ENCODE results near the gene GET4. TPM values are rescaled to one million over a fixed set of nuclear protein-coding genes. Genes with fewer than 3 reads are reported as not detected.
"Not testable (repeated sequence)": the region's sequence is repeated elsewhere in the genome, so short reads cannot be mapped to it uniquely, and the experiment has no call there.

GET4 gene
- total RNA-seq, 1 donor from 2014 or later, result 4.2 TPM

GRCh38 chr7:867406-868188, 8.8 kb upstream of the GET4 start:
- Histone ChIP-seq H3K27me3 (no peaks in the 10 kb centered on the region), H3K27ac (peak overlapping the region; percentile 92 to 95), H3K4me3 (peak overlapping the region; percentile 32 to 37), H3K36me3 (peaks cover 52 to 63% of the 10 kb centered on the region in 2 donors), H3K9me3 (no peaks in the 10 kb centered on the region), H3K4me1 (peaks cover 9 to 30% of the 10 kb centered on the region in 2 donors)
- intact Hi-C loops (cut with DNase I), result loop anchor here (1.0 to 5.0 kb wide), 5 partner anchors 9 to 355 kb away; partner anchors contain the start of gene GET4
- peak; percentile 63 to 94 for DNase-seq (ENCODE audit: low spot score in 2 of 2)
- TF ChIP-seq, protein P1, sequence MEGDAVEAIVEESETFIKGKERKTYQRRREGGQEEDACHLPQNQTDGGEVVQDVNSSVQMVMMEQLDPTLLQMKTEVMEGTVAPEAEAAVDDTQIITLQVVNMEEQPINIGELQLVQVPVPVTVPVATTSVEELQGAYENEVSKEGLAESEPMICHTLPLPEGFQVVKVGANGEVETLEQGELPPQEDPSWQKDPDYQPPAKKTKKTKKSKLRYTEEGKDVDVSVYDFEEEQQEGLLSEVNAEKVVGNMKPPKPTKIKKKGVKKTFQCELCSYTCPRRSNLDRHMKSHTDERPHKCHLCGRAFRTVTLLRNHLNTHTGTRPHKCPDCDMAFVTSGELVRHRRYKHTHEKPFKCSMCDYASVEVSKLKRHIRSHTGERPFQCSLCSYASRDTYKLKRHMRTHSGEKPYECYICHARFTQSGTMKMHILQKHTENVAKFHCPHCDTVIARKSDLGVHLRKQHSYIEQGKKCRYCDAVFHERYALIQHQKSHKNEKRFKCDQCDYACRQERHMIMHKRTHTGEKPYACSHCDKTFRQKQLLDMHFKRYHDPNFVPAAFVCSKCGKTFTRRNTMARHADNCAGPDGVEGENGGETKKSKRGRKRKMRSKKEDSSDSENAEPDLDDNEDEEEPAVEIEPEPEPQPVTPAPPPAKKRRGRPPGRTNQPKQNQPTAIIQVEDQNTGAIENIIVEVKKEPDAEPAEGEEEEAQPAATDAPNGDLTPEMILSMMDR (IDR thresholded peaks at IDR 0.05), result peak in 2 of 3 experiments; percentile 18 to 21

DNA sequence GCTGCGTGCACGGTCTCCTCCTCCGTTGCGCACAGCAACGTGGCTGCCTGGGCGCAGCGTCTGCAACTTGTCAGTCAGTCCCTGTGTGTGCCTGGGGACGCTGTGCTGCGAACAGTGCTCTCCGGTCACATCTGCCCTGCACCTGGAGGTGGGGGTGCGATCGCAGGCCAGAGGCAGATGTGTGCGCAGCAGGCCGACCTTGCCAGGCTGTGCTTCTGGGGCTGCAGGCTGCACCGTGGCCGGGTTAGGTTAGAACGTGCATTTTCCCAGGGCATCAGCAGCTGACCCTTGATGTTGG, 8.2 kb upstream of the GET4 start:
- Histone ChIP-seq H3K4me1 (peaks cover 9 to 32% of the 10 kb centered on the region in 2 donors), H3K4me3 (no peak overlapping the region), H3K27ac (peak overlapping the region; percentile 92 to 95), H3K36me3 (peaks cover 53 to 63% of the 10 kb centered on the region in 2 donors), H3K27me3 (no peaks in the 10 kb centered on the region), H3K9me3 (no peaks in the 10 kb centered on the region)
- TF ChIP-seq, protein P1 (IDR thresholded peaks at IDR 0.05), result no peak
- no peak for DNase-seq (ENCODE audit: low spot score in 2 of 2)
- intact Hi-C loops (cut with DNase I), result loop anchor here (5.0 kb wide), 2 partner anchors 266 to 356 kb away; no protein-coding TSS in a partner anchor

DNA sequence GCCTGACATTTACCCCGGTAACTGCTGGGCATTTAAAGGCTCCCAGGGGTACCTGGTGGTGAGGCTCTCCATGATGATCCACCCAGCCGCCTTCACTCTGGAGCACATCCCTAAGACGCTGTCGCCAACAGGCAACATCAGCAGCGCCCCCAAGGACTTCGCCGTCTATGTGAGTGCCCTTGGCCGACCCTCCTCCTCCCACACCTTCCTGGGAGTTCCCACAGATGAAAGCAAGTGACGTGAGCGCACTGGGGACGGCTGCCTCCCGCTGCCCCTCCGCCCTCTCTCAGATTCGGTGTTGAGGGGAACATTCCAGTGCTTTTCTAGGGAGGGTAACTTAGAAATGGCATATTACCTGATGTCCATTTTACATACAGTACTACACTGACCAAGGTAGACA, 7.0 kb upstream of the GET4 start:
- no peak overlapping the region for H3K4me3 ChIP-seq
- peak overlapping the region; percentile 66 to 95 for H3K27ac ChIP-seq
- intact Hi-C loops (cut with DNase I), result loop anchor here (5.0 kb wide), 2 partner anchors 267 to 357 kb away; no protein-coding TSS in a partner anchor
- TF ChIP-seq, protein P1 (IDR thresholded peaks at IDR 0.05), result no peak
- H3K27me3 ChIP-seq, result no peaks in the 10 kb centered on the region
- no peak for DNase-seq (ENCODE audit: low spot score in 2 of 2)
- no peaks in the 10 kb centered on the region for H3K9me3 ChIP-seq
- H3K4me1 ChIP-seq, result peaks cover 9 to 35% of the 10 kb centered on the region in 2 donors
- peaks cover 41 to 62% of the 10 kb centered on the region in 2 donors for H3K36me3 ChIP-seq

DNA sequence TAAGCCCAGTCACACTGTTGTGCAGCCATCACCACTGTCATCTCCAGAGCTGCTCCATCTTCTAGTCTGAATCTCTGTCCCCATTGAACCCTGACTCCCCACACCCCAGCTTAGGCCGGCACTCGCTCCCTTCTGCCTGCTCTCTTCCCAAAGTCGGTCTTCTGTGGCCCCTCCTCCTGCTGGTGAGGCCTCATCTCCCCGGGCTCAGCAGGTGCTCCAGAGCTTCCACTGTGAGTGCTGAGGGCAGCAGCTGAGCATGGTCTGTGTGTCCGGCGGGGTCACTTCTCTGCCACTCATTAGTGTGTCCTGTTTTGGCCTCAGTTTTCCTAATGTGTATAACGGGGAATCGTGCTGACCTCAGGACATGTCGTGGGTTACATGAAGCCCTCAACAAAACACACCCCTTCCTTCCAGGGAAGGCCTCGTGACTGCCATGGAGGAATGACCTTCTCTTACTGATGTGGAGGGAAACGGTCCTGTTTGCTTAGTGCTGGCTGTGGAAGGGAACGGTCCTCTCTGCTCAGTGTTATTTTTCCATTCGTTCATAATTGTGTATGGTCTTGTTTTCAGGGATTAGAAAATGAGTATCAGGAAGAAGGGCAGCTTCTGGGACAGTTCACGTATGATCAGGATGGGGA, 4.3 kb upstream of the GET4 start:
- H3K4me1 ChIP-seq, result peaks cover 9 to 30% of the 10 kb centered on the region in 2 donors
- H3K36me3 ChIP-seq, result peaks cover 29 to 46% of the 10 kb centered on the region in 2 donors
- no peaks in the 10 kb centered on the region for H3K27me3 ChIP-seq
- DNase-seq (ENCODE audit: low spot score in 2 of 2), result no peak
- intact Hi-C loops (cut with DNase I), result loop anchor here (10.0 kb wide), 3 partner anchors 547 to 663 kb away; partner anchors contain the start of gene MAFK
- H3K27ac ChIP-seq, result peak overlapping the region; percentile 47 to 66
- H3K9me3 ChIP-seq, result no peaks in the 10 kb centered on the region
- no peak overlapping the region for H3K4me3 ChIP-seq
- TF ChIP-seq, protein P1 (IDR thresholded peaks at IDR 0.05), result no peak

- Histone ChIP-seq H3K36me3 (peaks cover 29 to 46% of the 10 kb centered on the region in 2 donors), H3K4me1 (peaks cover 3 to 24% of the 10 kb centered on the region in 2 donors), H3K27ac (peak overlapping the region; percentile 47 to 66)
- H3K27me3 ChIP-seq; H3K4me3 ChIP-seq; DNase-seq (ENCODE audit: low spot score in 2 of 2); H3K9me3 ChIP-seq: not testable (repeated sequence)
- intact Hi-C loops (cut with DNase I), result loop anchor here (1.0 to 10.0 kb wide), 4 partner anchors 86 to 662 kb away; partner anchors contain the start of gene MAFK
Observed at GRCh38 chr7:872685-873084, 3.7 kb upstream of the GET4 start.
